ENCODE data around the gene HPCAL1.

- TF ChIP-seq CTCF (IDR thresholded peaks at IDR 0.05) (no peak), EP300 (IDR thresholded peaks at IDR 0.05) (no peak), POLR2A (IDR thresholded peaks at IDR 0.05; ENCODE audit: low read depth) (no peak)
Measured at GRCh38 chr2:10322481-10322880, 19.8 kb downstream of the HPCAL1 start.
